Measurements from ENCODE around the gene DISP2.
A peak's percentile ranks its signal among the peaks of the same experiment; 100 is the strongest.

DISP2 gene

GRCh38 chr15:40389824-40390595, 32.0 kb downstream of the DISP2 start:
- DNase-seq (ENCODE audit: low spot score), result no peak

GRCh38 chr15:40392986-40393948, 35.2 kb downstream of the DISP2 start:
- no peak for DNase-seq (ENCODE audit: low spot score)

GRCh38 chr15:40397688-40398412, 39.8 kb downstream of the DISP2 start:
- no peak for DNase-seq (ENCODE audit: low spot score)

GRCh38 chr15:40398413-40398873, 40.4 kb downstream of the DISP2 start:
- no peak for DNase-seq (ENCODE audit: low spot score)

GRCh38 chr15:40399370-40399769, 41.4 kb downstream of the DISP2 start:
- DNase-seq (ENCODE audit: low spot score), result no peak

- peak; percentile 98 for DNase-seq (ENCODE audit: low spot score)
Measured at GRCh38 chr15:40405501-40406381, 47.7 kb downstream of the DISP2 start, which contains the start of gene IVD. Gene IVD, plus strand, starts transcription at chr15:40405795. Its CDS starts 33 bp downstream, at chr15:40405828.

- peak; percentile 76 for DNase-seq (ENCODE audit: low spot score)
Measured at GRCh38 chr15:40407330-40407990, 49.4 kb downstream of the DISP2 start.

GRCh38 chr15:40409366-40409765, 51.3 kb downstream of the DISP2 start:
- no peak for DNase-seq (ENCODE audit: low spot score)

GRCh38 chr15:40410476-40410875, 52.5 kb downstream of the DISP2 start:
- no peak for DNase-seq (ENCODE audit: low spot score)

GRCh38 chr15:40412095-40412759, 54.2 kb downstream of the DISP2 start:
- no peak for DNase-seq (ENCODE audit: low spot score)

- DNase-seq (ENCODE audit: low spot score), result no peak
Measured at GRCh38 chr15:40413036-40413435, 55.0 kb downstream of the DISP2 start.

- DNase-seq (ENCODE audit: low spot score), result no peak
Measured at GRCh38 chr15:40414816-40415215, 56.8 kb downstream of the DISP2 start.

- DNase-seq (ENCODE audit: low spot score), result no peak
Measured at GRCh38 chr15:40415226-40415625, 57.2 kb downstream of the DISP2 start.

GRCh38 chr15:40416056-40416455, 58.0 kb downstream of the DISP2 start:
- DNase-seq (ENCODE audit: low spot score), result no peak

GRCh38 chr15:40418126-40418525, 60.1 kb downstream of the DISP2 start:
- DNase-seq (ENCODE audit: low spot score), result no peak

GRCh38 chr15:40420071-40420713, 62.2 kb downstream of the DISP2 start:
- DNase-seq (ENCODE audit: low spot score), result no peak

GRCh38 chr15:40420793-40421192, 62.8 kb downstream of the DISP2 start:
- no peak for DNase-seq (ENCODE audit: low spot score)

- DNase-seq (ENCODE audit: low spot score), result peak; percentile 82
Measured at GRCh38 chr15:40421246-40422157, 63.5 kb downstream of the DISP2 start.
